ENCODE data around the gene PDE4D.

The PDE4D gene

GRCh38 chr5:59568161-59568560, 325.4 kb downstream of the PDE4D start:
- H2AK5ac ChIP-seq (ENCODE audit: low read length, severe bottlenecking), result no peak overlapping the region
- H2AFZ ChIP-seq (ENCODE audit: low read depth, low read length), result no peak overlapping the region
- DNase-seq, result no peak
- no peak overlapping the region for H3K14ac ChIP-seq (ENCODE audit: low read length in 2 of 2)
- no peak overlapping the region for H4K8ac ChIP-seq (ENCODE audit: low read length)
- H3K27me3 ChIP-seq (ENCODE audit: control insufficient read depth in 1 of 2, insufficient read depth in 1 of 2, low read length in 2 of 2), result peaks cover 0 to 11% of the 10 kb centered on the region in 2 experiments
- H2BK12ac ChIP-seq (ENCODE audit: low read length in 2 of 2), result no peak overlapping the region
- peaks cover 5% of the 10 kb centered on the region for H3K79me1 ChIP-seq (replicated peaks; ENCODE audit: low read length, poor library complexity, severe bottlenecking)
- H2BK15ac ChIP-seq (ENCODE audit: low read depth, poor library complexity, severe bottlenecking), result no peak overlapping the region
- H3K4ac ChIP-seq (ENCODE audit: low read depth in 1 of 2, low read length in 2 of 2), result no peak overlapping the region
- no peak overlapping the region for H4K91ac ChIP-seq (ENCODE audit: low read length)
- no peak overlapping the region for H2BK5ac ChIP-seq (ENCODE audit: low read depth, low read length, poor library complexity, severe bottlenecking)
- 100% methylated on average over 1 of the region's 2 CpGs for WGBS
- H3K23ac ChIP-seq (ENCODE audit: low read length in 2 of 2), result no peak overlapping the region
- no peak overlapping the region for H3K4me2 ChIP-seq (ENCODE audit: low read length, poor library complexity, severe bottlenecking)
- no peak overlapping the region for H3K4me3 ChIP-seq (ENCODE audit: insufficient read depth in 1 of 2, low read depth in 1 of 2, low read length in 2 of 2)
- no peaks in the 10 kb centered on the region for H3K9me3 ChIP-seq (ENCODE audit: control insufficient read depth, low read length)
- no peak overlapping the region for H3K18ac ChIP-seq (ENCODE audit: low read depth in 1 of 2, low read length in 2 of 2)
- H3K9ac ChIP-seq (ENCODE audit: low read length), result no peak overlapping the region
- no peak overlapping the region for H2BK120ac ChIP-seq (ENCODE audit: low read depth, low read length)
- H3K4me1 ChIP-seq (ENCODE audit: control insufficient read depth, insufficient read depth, low read depth, low read length), result peaks cover 6% of the 10 kb centered on the region
- H3K27ac ChIP-seq (ENCODE audit: low read length, poor library complexity, severe bottlenecking), result no peak overlapping the region
- H3K36me3 ChIP-seq (ENCODE audit: control insufficient read depth in 1 of 2, insufficient read depth in 2 of 2, low read depth in 1 of 2, low read length in 2 of 2), result no peaks in the 10 kb centered on the region

- WGBS, result 100% methylated on average over 2 of the region's 2 CpGs
- no peak overlapping the region for H3K27ac ChIP-seq (ENCODE audit: low read length, poor library complexity, severe bottlenecking)
Measured at GRCh38 chr5:59565551-59565950, 328.0 kb downstream of the PDE4D start.

GRCh38 chr5:59564895-59565294, 328.6 kb downstream of the PDE4D start:
- peak overlapping the region; percentile 6 for H2AK5ac ChIP-seq (ENCODE audit: low read length, severe bottlenecking)
- H3K36me3 ChIP-seq (ENCODE audit: control insufficient read depth in 1 of 2, insufficient read depth in 2 of 2, low read depth in 1 of 2, low read length in 2 of 2), result no peaks in the 10 kb centered on the region
- no peak for DNase-seq
- peaks cover 7% of the 10 kb centered on the region for H3K4me1 ChIP-seq (ENCODE audit: control insufficient read depth, insufficient read depth, low read depth, low read length)
- H3K9me3 ChIP-seq (ENCODE audit: control insufficient read depth, low read length), result no peaks in the 10 kb centered on the region
- H3K18ac ChIP-seq (ENCODE audit: low read depth in 1 of 2, low read length in 2 of 2), result no peak overlapping the region
- no peak overlapping the region for H3K9ac ChIP-seq (ENCODE audit: low read length)
- H3K27me3 ChIP-seq (ENCODE audit: control insufficient read depth in 1 of 2, insufficient read depth in 1 of 2, low read length in 2 of 2), result peaks cover 0 to 11% of the 10 kb centered on the region in 2 experiments
- no peak overlapping the region for H2BK120ac ChIP-seq (ENCODE audit: low read depth, low read length)
- H3K14ac ChIP-seq (ENCODE audit: low read length in 2 of 2), result no peak overlapping the region
- no peak overlapping the region for H2BK15ac ChIP-seq (ENCODE audit: low read depth, poor library complexity, severe bottlenecking)
- peaks cover 5% of the 10 kb centered on the region for H3K79me1 ChIP-seq (replicated peaks; ENCODE audit: low read length, poor library complexity, severe bottlenecking)
- no peak overlapping the region for H2BK12ac ChIP-seq (ENCODE audit: low read length in 2 of 2)
- no peak overlapping the region for H3K23ac ChIP-seq (ENCODE audit: low read length in 2 of 2)
- no peak overlapping the region for H3K27ac ChIP-seq (ENCODE audit: low read length, poor library complexity, severe bottlenecking)
- no peak overlapping the region for H4K91ac ChIP-seq (ENCODE audit: low read length)
- H3K4ac ChIP-seq (ENCODE audit: low read depth in 1 of 2, low read length in 2 of 2), result no peak overlapping the region
- H3K4me3 ChIP-seq (ENCODE audit: insufficient read depth in 1 of 2, low read depth in 1 of 2, low read length in 2 of 2), result no peak overlapping the region
- H2AFZ ChIP-seq (ENCODE audit: low read depth, low read length), result no peak overlapping the region
- no peak overlapping the region for H3K4me2 ChIP-seq (ENCODE audit: low read length, poor library complexity, severe bottlenecking)
- WGBS, result 78% methylated on average over 1 of the region's 1 CpG
- no peak overlapping the region for H4K8ac ChIP-seq (ENCODE audit: low read length)
- no peak overlapping the region for H2BK5ac ChIP-seq (ENCODE audit: low read depth, low read length, poor library complexity, severe bottlenecking)

More at GRCh38 chr5:59565551-59565950, 328.0 kb downstream of the PDE4D start:
- Histone ChIP-seq H3K79me1 (replicated peaks; ENCODE audit: low read length, poor library complexity, severe bottlenecking) (peaks cover 5% of the 10 kb centered on the region), H3K14ac (ENCODE audit: low read length in 2 of 2) (no peak overlapping the region), H3K9ac (ENCODE audit: low read length) (no peak overlapping the region), H3K4me1 (ENCODE audit: control insufficient read depth, insufficient read depth, low read depth, low read length) (peaks cover 7% of the 10 kb centered on the region), H3K36me3 (ENCODE audit: control insufficient read depth in 1 of 2, insufficient read depth in 2 of 2, low read depth in 1 of 2, low read length in 2 of 2) (no peaks in the 10 kb centered on the region), H2AFZ (ENCODE audit: low read depth, low read length) (no peak overlapping the region), H2BK120ac (ENCODE audit: low read depth, low read length) (no peak overlapping the region), H2BK5ac (ENCODE audit: low read depth, low read length, poor library complexity, severe bottlenecking) (no peak overlapping the region), H2BK12ac (ENCODE audit: low read length in 2 of 2) (no peak overlapping the region), H3K4ac (ENCODE audit: low read depth in 1 of 2, low read length in 2 of 2) (no peak overlapping the region), H3K23ac (ENCODE audit: low read length in 2 of 2) (no peak overlapping the region), H3K9me3 (ENCODE audit: control insufficient read depth, low read length) (no peaks in the 10 kb centered on the region), H4K8ac (ENCODE audit: low read length) (no peak overlapping the region), H3K18ac (ENCODE audit: low read depth in 1 of 2, low read length in 2 of 2) (no peak overlapping the region), H3K27me3 (ENCODE audit: control insufficient read depth in 1 of 2, insufficient read depth in 1 of 2, low read length in 2 of 2) (peaks cover 0 to 11% of the 10 kb centered on the region in 2 experiments), H2AK5ac (ENCODE audit: low read length, severe bottlenecking) (peak overlapping the region; percentile 27), H3K4me2 (ENCODE audit: low read length, poor library complexity, severe bottlenecking) (no peak overlapping the region), H2BK15ac (ENCODE audit: low read depth, poor library complexity, severe bottlenecking) (no peak overlapping the region), H4K91ac (ENCODE audit: low read length) (no peak overlapping the region), H3K4me3 (ENCODE audit: insufficient read depth in 1 of 2, low read depth in 1 of 2, low read length in 2 of 2) (no peak overlapping the region)
- no peak for DNase-seq

GRCh38 chr5:59562756-59563389, 330.7 kb downstream of the PDE4D start:
- Histone ChIP-seq H4K8ac (ENCODE audit: low read length) (no peak overlapping the region), H4K91ac (ENCODE audit: low read length) (no peak overlapping the region), H2BK5ac (ENCODE audit: low read depth, low read length, poor library complexity, severe bottlenecking) (peak overlapping the region; percentile 4), H2BK120ac (ENCODE audit: low read depth, low read length) (no peak overlapping the region), H3K9me3 (ENCODE audit: control insufficient read depth, low read length) (no peaks in the 10 kb centered on the region), H3K4me1 (ENCODE audit: control insufficient read depth, insufficient read depth, low read depth, low read length) (peaks cover 7% of the 10 kb centered on the region), H3K36me3 (ENCODE audit: control insufficient read depth in 1 of 2, insufficient read depth in 2 of 2, low read depth in 1 of 2, low read length in 2 of 2) (no peaks in the 10 kb centered on the region), H3K79me1 (replicated peaks; ENCODE audit: low read length, poor library complexity, severe bottlenecking) (peaks cover 5% of the 10 kb centered on the region), H3K27me3 (ENCODE audit: control insufficient read depth in 1 of 2, insufficient read depth in 1 of 2, low read length in 2 of 2) (peaks cover 0 to 11% of the 10 kb centered on the region in 2 experiments), H3K23ac (ENCODE audit: low read length in 2 of 2) (no peak overlapping the region), H3K27ac (ENCODE audit: low read length, poor library complexity, severe bottlenecking) (peak overlapping the region; percentile 90), H2BK15ac (ENCODE audit: low read depth, poor library complexity, severe bottlenecking) (no peak overlapping the region), H3K4ac (ENCODE audit: low read depth in 1 of 2, low read length in 2 of 2) (no peak overlapping the region), H3K18ac (ENCODE audit: low read depth in 1 of 2, low read length in 2 of 2) (no peak overlapping the region), H2BK12ac (ENCODE audit: low read length in 2 of 2) (no peak overlapping the region), H3K9ac (ENCODE audit: low read length) (no peak overlapping the region), H2AFZ (ENCODE audit: low read depth, low read length) (no peak overlapping the region), H3K4me3 (ENCODE audit: insufficient read depth in 1 of 2, low read depth in 1 of 2, low read length in 2 of 2) (no peak overlapping the region), H3K14ac (ENCODE audit: low read length in 2 of 2) (no peak overlapping the region), H3K4me2 (ENCODE audit: low read length, poor library complexity, severe bottlenecking) (peak overlapping the region; percentile 4), H2AK5ac (ENCODE audit: low read length, severe bottlenecking) (no peak overlapping the region)
- WGBS, result 51% methylated on average over 2 of the region's 3 CpGs
- DNase-seq, result peak; percentile 77

Data from mesenchymal stem cell (in vitro differentiated cells and primary cell).